Activated CD4-positive, alpha-beta T cell treated with anti-CD3 and anti-CD28 coated beads, Interleukin-10, Interleukin-2, amounts not matched to agents 100 ng/mL and 50 ng/mL, durations not matched to agents 16 hours and 8 hours (primary cell): ENCODE results near the gene SMIM10L1.

ENCODE experiments used
- DNase-seq: peaks from one replicate; pipeline ENCODE4 v3.0.0-alpha.2; 2020

The SMIM10L1 gene

DNA sequence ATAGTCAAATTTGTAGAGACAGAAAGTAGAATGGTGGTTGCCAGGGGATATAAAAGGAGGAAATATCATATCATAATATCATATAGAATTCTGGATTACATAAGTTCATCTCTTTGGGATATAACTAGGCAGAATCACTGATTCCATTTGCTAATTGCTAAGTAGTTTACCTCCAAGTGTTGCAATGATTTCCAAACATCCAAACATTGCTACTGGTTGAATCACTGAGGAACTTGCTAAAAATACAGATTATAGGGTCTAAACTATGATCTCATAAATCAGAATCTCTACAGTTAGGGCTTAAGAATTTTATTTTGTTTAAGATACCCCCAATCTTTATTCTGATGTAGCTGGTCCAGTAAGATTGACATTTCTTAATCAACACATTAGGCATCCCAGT lies 31.8 kb downstream of the SMIM10L1 start:
- DNase-seq = no peak

DNA sequence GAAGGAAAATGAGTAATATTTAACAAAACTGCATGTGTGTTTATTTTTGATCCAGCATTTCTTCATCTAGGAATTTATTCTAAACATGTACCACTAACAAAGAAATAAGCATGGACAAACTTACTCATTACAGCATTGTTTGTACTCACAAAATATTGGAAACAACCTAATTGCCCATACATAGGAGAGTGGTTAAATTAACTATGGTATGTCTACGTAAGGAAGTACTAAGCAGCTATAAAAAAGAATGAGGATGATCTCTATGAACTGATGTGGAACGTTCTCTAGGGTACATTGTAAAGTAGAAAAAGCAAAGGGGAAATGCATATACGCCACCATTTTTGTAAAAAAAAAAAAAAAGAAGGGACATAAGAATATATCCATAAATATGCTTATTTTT lies 33.2 kb downstream of the SMIM10L1 start:
- DNase-seq = no peak

DNA sequence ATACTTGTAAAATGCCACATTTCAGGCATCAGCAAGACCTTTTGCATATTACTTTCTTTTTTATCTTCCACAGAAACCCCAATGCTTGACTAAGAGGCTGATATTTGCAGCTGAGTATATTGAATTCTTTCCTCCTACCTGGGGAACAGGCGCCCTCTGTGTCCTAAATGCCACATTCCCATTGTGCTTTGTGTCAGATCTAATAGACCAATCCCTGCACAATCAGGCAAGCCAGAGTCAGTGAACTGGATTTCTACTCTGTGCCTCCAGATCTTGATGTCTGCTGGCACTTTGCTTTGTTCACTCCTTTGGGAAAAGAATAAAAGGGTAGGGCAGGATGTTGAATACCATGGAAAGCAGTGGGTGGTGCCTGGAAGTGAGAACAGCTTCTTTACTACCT lies 38.1 kb downstream of the SMIM10L1 start:
- DNase-seq = no peak
